ENCODE results near the gene FNDC3B.

FNDC3B gene

GRCh38 chr3:172100482-172100881 lies 61.1 kb downstream of the FNDC3B start:
- Histone ChIP-seq H3K27me3 (ENCODE audit: control insufficient read depth in 2 of 2, insufficient read depth in 2 of 2, low read length in 2 of 2) (no peaks in the 10 kb centered on the region), H3K9me3 (ENCODE audit: control insufficient read depth in 2 of 2, low read length in 2 of 2) (no peaks in the 10 kb centered on the region), H3K4me1 (ENCODE audit: control insufficient read depth in 2 of 2, insufficient read depth in 2 of 2, low read length in 2 of 2) (peaks cover 30 to 46% of the 10 kb centered on the region in 2 donors), H3K4me3 (ENCODE audit: low read length in 2 of 2) (no peak overlapping the region), H3K36me3 (ENCODE audit: control insufficient read depth in 2 of 2, insufficient read depth in 2 of 2, low read length in 2 of 2) (no peaks in the 10 kb centered on the region), H3K9ac (ENCODE audit: low read depth in 1 of 2, low read length in 2 of 2) (no peak overlapping the region), H3K27ac (ENCODE audit: low read depth in 2 of 2, low read length in 2 of 2) (peak overlapping the region in 1 of 2 donors; percentile 18)

DNA sequence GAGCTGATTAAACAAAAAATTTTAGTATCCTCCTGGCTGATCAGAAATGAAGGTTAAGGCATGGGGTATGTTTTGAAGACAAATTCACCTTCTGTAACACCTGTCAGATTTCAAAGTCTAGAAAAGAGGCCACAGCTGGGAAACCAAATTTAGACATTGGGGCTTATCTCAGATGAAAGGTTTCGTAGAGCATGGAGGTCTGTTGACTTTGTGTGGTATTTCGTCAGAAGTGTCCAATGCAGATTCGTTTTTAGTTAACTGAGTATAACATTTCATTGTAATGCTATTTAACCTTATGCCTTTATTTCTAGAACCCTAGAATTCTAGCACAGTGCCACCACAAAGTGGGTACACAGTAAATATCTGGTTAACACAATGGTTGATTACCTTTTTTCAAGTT lies 61.7 kb downstream of the FNDC3B start:
- H3K4me3 ChIP-seq (ENCODE audit: low read length in 2 of 2): no peak overlapping the region
- H3K4me1 ChIP-seq (ENCODE audit: control insufficient read depth in 2 of 2, insufficient read depth in 2 of 2, low read length in 2 of 2): peaks cover 24 to 42% of the 10 kb centered on the region in 2 donors
- no peaks in the 10 kb centered on the region for H3K27me3 ChIP-seq (ENCODE audit: control insufficient read depth in 2 of 2, insufficient read depth in 2 of 2, low read length in 2 of 2)
- no peaks in the 10 kb centered on the region for H3K36me3 ChIP-seq (ENCODE audit: control insufficient read depth in 2 of 2, insufficient read depth in 2 of 2, low read length in 2 of 2)
- no peak overlapping the region for H3K9ac ChIP-seq (ENCODE audit: low read depth in 1 of 2, low read length in 2 of 2)
- H3K27ac ChIP-seq (ENCODE audit: low read depth in 2 of 2, low read length in 2 of 2): peak overlapping the region in 1 of 2 donors; percentile 49
- H3K9me3 ChIP-seq (ENCODE audit: control insufficient read depth in 2 of 2, low read length in 2 of 2): no peaks in the 10 kb centered on the region

- peak overlapping the region; percentile 21 to 49 for H3K27ac ChIP-seq (ENCODE audit: low read depth in 2 of 2, low read length in 2 of 2)
- H3K4me1 ChIP-seq (ENCODE audit: control insufficient read depth in 2 of 2, insufficient read depth in 2 of 2, low read length in 2 of 2): peaks cover 23 to 35% of the 10 kb centered on the region in 2 donors
Observed at GRCh38 chr3:172102123-172102882, 62.9 kb downstream of the FNDC3B start.

GRCh38 chr3:172102883-172103310 lies 63.5 kb downstream of the FNDC3B start:
- peak overlapping the region; percentile 21 to 49 for H3K27ac ChIP-seq (ENCODE audit: low read depth in 2 of 2, low read length in 2 of 2)

More at GRCh38 chr3:172102123-172102882, 62.9 kb downstream of the FNDC3B start:
- Histone ChIP-seq H3K36me3 (ENCODE audit: control insufficient read depth in 2 of 2, insufficient read depth in 2 of 2, low read length in 2 of 2) (no peaks in the 10 kb centered on the region), H3K9me3 (ENCODE audit: control insufficient read depth in 2 of 2, low read length in 2 of 2) (no peaks in the 10 kb centered on the region), H3K27me3 (ENCODE audit: control insufficient read depth in 2 of 2, insufficient read depth in 2 of 2, low read length in 2 of 2) (no peaks in the 10 kb centered on the region), H3K4me3 (ENCODE audit: low read length in 2 of 2) (peak overlapping the region in 1 of 2 donors; percentile 3), H3K9ac (ENCODE audit: low read depth in 1 of 2, low read length in 2 of 2) (peak overlapping the region in 1 of 2 donors; percentile 18)

DNA sequence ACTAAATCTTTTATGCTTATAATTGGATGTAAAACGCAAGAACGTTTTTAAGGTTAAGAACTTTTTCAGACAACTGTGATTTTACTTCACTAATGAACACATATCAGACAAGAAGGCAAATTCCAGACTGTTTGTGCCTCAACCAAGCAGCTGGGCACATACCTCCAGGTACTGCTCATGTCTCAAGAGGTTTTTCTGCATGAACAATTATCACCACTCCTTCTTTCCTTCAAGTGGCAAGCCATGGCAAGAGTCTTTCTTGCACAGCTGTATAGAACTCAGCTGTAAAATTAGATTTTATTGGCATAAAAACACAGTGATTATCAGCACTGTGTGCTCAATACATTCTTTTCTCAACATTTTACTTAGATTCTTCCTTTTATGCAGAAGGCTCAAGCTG lies 64.3 kb downstream of the FNDC3B start:
- no peak overlapping the region for H3K9ac ChIP-seq (ENCODE audit: low read depth in 1 of 2, low read length in 2 of 2)
- H3K27ac ChIP-seq (ENCODE audit: low read depth in 2 of 2, low read length in 2 of 2): no peak overlapping the region
- H3K4me3 ChIP-seq (ENCODE audit: low read length in 2 of 2): no peak overlapping the region
- no peaks in the 10 kb centered on the region for H3K27me3 ChIP-seq (ENCODE audit: control insufficient read depth in 2 of 2, insufficient read depth in 2 of 2, low read length in 2 of 2)
- no peaks in the 10 kb centered on the region for H3K36me3 ChIP-seq (ENCODE audit: control insufficient read depth in 2 of 2, insufficient read depth in 2 of 2, low read length in 2 of 2)
- peaks cover 18 to 33% of the 10 kb centered on the region in 2 donors for H3K4me1 ChIP-seq (ENCODE audit: control insufficient read depth in 2 of 2, insufficient read depth in 2 of 2, low read length in 2 of 2)
- H3K9me3 ChIP-seq (ENCODE audit: control insufficient read depth in 2 of 2, low read length in 2 of 2): no peaks in the 10 kb centered on the region

More at GRCh38 chr3:172102883-172103310, 63.5 kb downstream of the FNDC3B start:
- Histone ChIP-seq H3K4me1 (ENCODE audit: control insufficient read depth in 2 of 2, insufficient read depth in 2 of 2, low read length in 2 of 2) (peaks cover 18 to 33% of the 10 kb centered on the region in 2 donors), H3K36me3 (ENCODE audit: control insufficient read depth in 2 of 2, insufficient read depth in 2 of 2, low read length in 2 of 2) (no peaks in the 10 kb centered on the region), H3K9me3 (ENCODE audit: control insufficient read depth in 2 of 2, low read length in 2 of 2) (no peaks in the 10 kb centered on the region), H3K9ac (ENCODE audit: low read depth in 1 of 2, low read length in 2 of 2) (no peak overlapping the region), H3K4me3 (ENCODE audit: low read length in 2 of 2) (peak overlapping the region in 1 of 2 donors; percentile 3), H3K27me3 (ENCODE audit: control insufficient read depth in 2 of 2, insufficient read depth in 2 of 2, low read length in 2 of 2) (no peaks in the 10 kb centered on the region)

GRCh38 chr3:172104471-172105072 lies 65.2 kb downstream of the FNDC3B start:
- H3K9ac ChIP-seq (ENCODE audit: low read depth in 1 of 2, low read length in 2 of 2): no peak overlapping the region
- no peak overlapping the region for H3K27ac ChIP-seq (ENCODE audit: low read depth in 2 of 2, low read length in 2 of 2)
- peaks cover 17 to 31% of the 10 kb centered on the region in 2 donors for H3K4me1 ChIP-seq (ENCODE audit: control insufficient read depth in 2 of 2, insufficient read depth in 2 of 2, low read length in 2 of 2)
- no peak overlapping the region for H3K4me3 ChIP-seq (ENCODE audit: low read length in 2 of 2)
- no peaks in the 10 kb centered on the region for H3K9me3 ChIP-seq (ENCODE audit: control insufficient read depth in 2 of 2, low read length in 2 of 2)
- no peaks in the 10 kb centered on the region for H3K27me3 ChIP-seq (ENCODE audit: control insufficient read depth in 2 of 2, insufficient read depth in 2 of 2, low read length in 2 of 2)
- no peaks in the 10 kb centered on the region for H3K36me3 ChIP-seq (ENCODE audit: control insufficient read depth in 2 of 2, insufficient read depth in 2 of 2, low read length in 2 of 2)

DNA sequence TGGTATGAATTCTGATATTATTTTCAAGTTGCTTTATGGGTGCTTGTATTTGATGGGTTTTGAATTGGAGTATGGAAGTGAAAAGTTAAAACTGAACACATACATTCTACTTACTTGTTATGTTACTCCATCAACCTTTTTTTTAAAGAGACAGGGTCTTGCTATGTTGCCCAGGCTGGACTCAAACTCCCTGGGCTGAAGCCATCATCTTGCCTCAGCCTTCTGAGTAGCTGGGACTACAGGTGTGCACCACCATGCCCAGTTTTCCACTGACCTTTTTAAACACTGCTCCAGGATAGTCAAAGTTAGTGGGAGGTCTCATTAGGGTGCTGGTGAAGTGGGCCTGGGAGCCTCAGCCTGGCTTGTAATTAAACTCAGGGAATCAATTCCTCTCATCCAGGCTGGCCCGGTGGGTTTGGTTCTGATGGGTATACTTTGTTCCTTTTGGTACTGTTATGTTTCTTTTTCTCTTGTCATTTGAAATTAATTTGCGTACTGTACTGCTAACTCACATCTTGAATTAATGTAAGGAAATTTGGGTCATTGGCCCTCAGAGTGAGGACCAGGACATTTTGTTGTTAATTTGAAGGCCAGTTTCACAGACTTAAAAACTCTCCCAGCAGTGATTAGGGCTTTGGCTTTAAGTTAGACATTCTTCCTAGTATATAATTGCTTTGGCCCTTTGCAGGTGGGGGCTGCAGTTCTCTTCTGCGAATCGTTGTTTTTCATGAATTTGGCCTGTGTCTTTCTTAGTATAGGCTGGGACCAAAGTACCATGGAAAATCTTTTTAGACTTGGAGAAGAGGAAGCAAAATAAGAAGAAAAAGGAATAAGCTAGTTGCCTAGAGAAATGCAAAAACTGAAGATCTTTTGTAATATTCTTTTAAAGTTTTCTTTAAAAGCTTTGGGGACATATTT lies 66.9 kb downstream of the FNDC3B start:
- Histone ChIP-seq H3K27me3 (ENCODE audit: control insufficient read depth in 2 of 2, insufficient read depth in 2 of 2, low read length in 2 of 2) (no peaks in the 10 kb centered on the region), H3K36me3 (ENCODE audit: control insufficient read depth in 2 of 2, insufficient read depth in 2 of 2, low read length in 2 of 2) (no peaks in the 10 kb centered on the region), H3K4me1 (ENCODE audit: control insufficient read depth in 2 of 2, insufficient read depth in 2 of 2, low read length in 2 of 2) (peaks cover 17 to 31% of the 10 kb centered on the region in 2 donors), H3K4me3 (ENCODE audit: low read length in 2 of 2) (no peak overlapping the region), H3K9me3 (ENCODE audit: control insufficient read depth in 2 of 2, low read length in 2 of 2) (no peaks in the 10 kb centered on the region), H3K9ac (ENCODE audit: low read depth in 1 of 2, low read length in 2 of 2) (no peak overlapping the region), H3K27ac (ENCODE audit: low read depth in 2 of 2, low read length in 2 of 2) (peak overlapping the region; percentile 12 to 57)

DNA sequence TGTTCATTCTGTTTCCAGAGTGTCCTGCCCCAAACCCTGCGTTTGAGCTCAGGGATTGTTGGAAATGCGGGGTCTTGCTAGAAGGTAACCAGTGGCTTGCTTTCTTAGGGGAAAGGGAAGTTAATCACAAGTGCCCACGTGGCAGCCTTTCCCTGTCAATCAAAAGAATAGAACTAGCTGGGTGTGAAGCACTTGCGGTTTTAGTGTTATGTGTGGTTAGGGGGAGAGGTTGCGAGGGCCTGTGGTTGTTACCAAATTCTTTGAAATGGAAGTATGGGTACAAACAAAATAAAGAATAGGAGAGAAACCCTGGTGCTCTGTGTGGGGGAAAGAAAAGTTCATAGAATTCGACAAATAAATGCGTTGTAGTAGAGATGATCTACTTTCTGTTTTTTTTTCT lies 67.6 kb downstream of the FNDC3B start:
- H3K27me3 ChIP-seq (ENCODE audit: control insufficient read depth in 2 of 2, insufficient read depth in 2 of 2, low read length in 2 of 2): no peaks in the 10 kb centered on the region
- H3K36me3 ChIP-seq (ENCODE audit: control insufficient read depth in 2 of 2, insufficient read depth in 2 of 2, low read length in 2 of 2): peaks cover 0 to under 1% of the 10 kb centered on the region in 2 donors
- peaks cover 17 to 31% of the 10 kb centered on the region in 2 donors for H3K4me1 ChIP-seq (ENCODE audit: control insufficient read depth in 2 of 2, insufficient read depth in 2 of 2, low read length in 2 of 2)
- H3K27ac ChIP-seq (ENCODE audit: low read depth in 2 of 2, low read length in 2 of 2): peak overlapping the region; percentile 56 to 57
- no peak overlapping the region for H3K9ac ChIP-seq (ENCODE audit: low read depth in 1 of 2, low read length in 2 of 2)
- H3K9me3 ChIP-seq (ENCODE audit: control insufficient read depth in 2 of 2, low read length in 2 of 2): no peaks in the 10 kb centered on the region
- H3K4me3 ChIP-seq (ENCODE audit: low read length in 2 of 2): no peak overlapping the region

- Histone ChIP-seq H3K36me3 (ENCODE audit: control insufficient read depth in 2 of 2, insufficient read depth in 2 of 2, low read length in 2 of 2) (peaks cover under 1 to 5% of the 10 kb centered on the region in 2 donors), H3K9ac (ENCODE audit: low read depth in 1 of 2, low read length in 2 of 2) (no peak overlapping the region), H3K4me1 (ENCODE audit: control insufficient read depth in 2 of 2, insufficient read depth in 2 of 2, low read length in 2 of 2) (peaks cover 17 to 29% of the 10 kb centered on the region in 2 donors), H3K27me3 (ENCODE audit: control insufficient read depth in 2 of 2, insufficient read depth in 2 of 2, low read length in 2 of 2) (no peaks in the 10 kb centered on the region), H3K27ac (ENCODE audit: low read depth in 2 of 2, low read length in 2 of 2) (peak overlapping the region; percentile 56 to 57), H3K4me3 (ENCODE audit: low read length in 2 of 2) (no peak overlapping the region), H3K9me3 (ENCODE audit: control insufficient read depth in 2 of 2, low read length in 2 of 2) (no peaks in the 10 kb centered on the region)
Observed at GRCh38 chr3:172107403-172107802, 68.0 kb downstream of the FNDC3B start.
